ENCODE results near the gene ABCD4. TPM values are rescaled to one million over a fixed set of nuclear protein-coding genes. Genes with fewer than 3 reads are reported as not detected.

Gene ABCD4
- total and polyA plus RNA-seq, 7 experiments from 2014 or later: 26.1 to 109 (median 60.3) TPM

DNA sequence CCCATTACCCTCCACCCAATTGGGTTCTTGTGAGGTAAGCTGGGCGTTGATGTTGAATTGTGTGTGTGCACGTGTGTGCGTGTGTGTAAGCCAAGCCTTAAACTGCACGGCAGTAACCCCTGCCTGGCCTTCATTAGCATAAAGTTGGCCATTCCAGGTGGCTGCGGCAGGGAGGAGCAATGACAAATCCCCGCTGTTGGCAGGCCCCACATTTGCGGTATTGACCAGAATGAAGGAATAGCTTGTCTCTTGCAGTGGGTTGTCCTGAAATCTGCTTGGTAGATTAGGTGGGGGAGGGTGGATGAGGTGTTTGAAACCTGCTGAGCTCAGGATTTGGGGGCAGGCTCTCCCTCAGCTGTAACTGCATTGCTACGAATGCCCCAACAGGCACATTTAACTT is 56.2 kb downstream of the ABCD4 start:
- Mint-ChIP-seq H3K9me3 (peaks cover 0 to 3% (median 0%) of the 10 kb centered on the region in 11 donors), H3K4me1 (peaks cover 9 to 19% (median 13%) of the 10 kb centered on the region in 7 donors), H3K4me3 (no peak overlapping the region), H3K27me3 (peaks cover 57 to 80% (median 67%) of the 10 kb centered on the region in 5 donors), H3K27ac (no peak overlapping the region), H3K36me3 (no peaks in the 10 kb centered on the region)
- intact Hi-C loops (cut with micrococcal nuclease): no loop called here
- Histone ChIP-seq H3K4me1 (ENCODE audit: control insufficient read depth in 2 of 2, insufficient read depth in 2 of 2, low read length in 2 of 2) (peaks cover 0 to 4% of the 10 kb centered on the region in 2 donors), H3K27ac (ENCODE audit: low read depth, low read length) (no peak overlapping the region), H3K4me3 (ENCODE audit: low read length) (no peak overlapping the region), H3K9me3 (ENCODE audit: control insufficient read depth in 2 of 3, low read length in 3 of 3) (no peaks in the 10 kb centered on the region), H3K36me3 (ENCODE audit: control insufficient read depth in 2 of 3, insufficient read depth in 3 of 3, low read length in 3 of 3) (no peaks in the 10 kb centered on the region), H3K27me3 (ENCODE audit: control insufficient read depth in 2 of 2, insufficient read depth in 2 of 2, low read length in 2 of 2) (peaks cover 3 to 15% of the 10 kb centered on the region in 2 donors)
- DNase-seq (no peak), ATAC-seq (no peak)
- ChIA-PET POLR2A (no interaction called here), CTCF (no interaction called here)

DNA sequence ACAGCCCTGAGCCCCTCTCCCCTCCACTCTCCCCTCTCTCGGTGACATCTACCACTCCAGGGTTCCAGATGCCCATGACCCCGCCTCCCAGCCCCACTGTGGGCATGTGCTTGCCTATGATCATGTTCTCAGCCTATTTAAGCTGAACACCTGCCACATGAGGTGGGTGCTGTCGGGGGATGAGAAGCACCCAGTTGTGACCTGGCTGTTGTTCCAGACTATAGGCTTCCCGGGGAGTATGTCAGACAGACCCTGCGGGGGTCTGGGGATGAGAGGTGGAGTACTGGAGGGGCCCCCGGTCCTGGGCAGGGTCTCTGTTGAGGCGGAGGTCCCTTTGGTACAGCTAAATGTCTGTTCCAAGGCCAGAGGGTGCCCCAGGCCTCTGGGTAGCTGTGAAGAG is 57.4 kb downstream of the ABCD4 start:
- H3K4me1 ChIP-seq (ENCODE audit: control insufficient read depth in 2 of 2, insufficient read depth in 2 of 2, low read length in 2 of 2): peaks cover 2 to 16% of the 10 kb centered on the region in 2 donors
- POLR2A ChIA-PET: no interaction called here
- H3K4me1 Mint-ChIP-seq: peaks cover 9 to 25% (median 18%) of the 10 kb centered on the region in 7 donors
- H3K4me3 Mint-ChIP-seq: no peak overlapping the region
- CTCF ChIA-PET: interaction anchor here (0.6 kb wide), 1 partner anchor 9 kb away, joined by 3 read pairs; no protein-coding TSS in a partner anchor
- H3K4me3 ChIP-seq (ENCODE audit: low read length): no peak overlapping the region
- no peak for DNase-seq
- no peaks in the 10 kb centered on the region for H3K36me3 Mint-ChIP-seq
- peak overlapping the region in 1 of 9 donors; percentile 55 for H3K27ac Mint-ChIP-seq
- H3K27me3 Mint-ChIP-seq: peaks cover 64 to 87% (median 68%) of the 10 kb centered on the region in 5 donors
- ATAC-seq: no peak
- H3K9me3 ChIP-seq (ENCODE audit: control insufficient read depth in 2 of 3, low read length in 3 of 3): no peaks in the 10 kb centered on the region
- H3K36me3 ChIP-seq (ENCODE audit: control insufficient read depth in 2 of 3, insufficient read depth in 3 of 3, low read length in 3 of 3): no peaks in the 10 kb centered on the region
- intact Hi-C loops (cut with micrococcal nuclease): no loop called here
- no peak overlapping the region for H3K27ac ChIP-seq (ENCODE audit: low read depth, low read length)
- peaks cover 0 to 3% (median 0%) of the 10 kb centered on the region in 11 donors for H3K9me3 Mint-ChIP-seq
- peaks cover 7 to 26% of the 10 kb centered on the region in 2 donors for H3K27me3 ChIP-seq (ENCODE audit: control insufficient read depth in 2 of 2, insufficient read depth in 2 of 2, low read length in 2 of 2)

DNA sequence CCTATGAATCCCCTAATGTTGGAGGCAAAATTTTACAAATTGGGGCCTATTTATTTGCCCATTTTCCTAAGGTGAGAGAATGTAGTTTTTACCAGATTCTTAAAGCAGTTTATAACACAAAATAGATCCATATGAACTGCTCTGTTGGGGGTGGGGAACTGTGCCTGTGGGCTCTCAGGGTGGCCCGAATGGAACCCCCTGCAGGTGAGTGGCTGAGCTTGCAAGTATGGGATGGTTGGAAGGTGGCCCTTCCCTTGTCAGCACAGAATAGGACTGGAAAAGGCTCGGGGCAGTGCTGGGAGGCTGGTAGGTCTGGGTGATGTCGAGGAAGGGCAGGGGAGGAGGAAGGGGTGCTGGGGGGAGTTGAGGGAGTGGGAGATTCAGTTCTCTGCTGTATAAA is 58.6 kb downstream of the ABCD4 start:
- no peak for ATAC-seq
- Mint-ChIP-seq H3K9me3 (peaks cover 0 to 3% (median 0%) of the 10 kb centered on the region in 11 donors), H3K27ac (peak overlapping the region in 1 of 9 donors; percentile 19), H3K4me3 (no peak overlapping the region), H3K27me3 (peaks cover 62 to 89% (median 73%) of the 10 kb centered on the region in 5 donors), H3K4me1 (peaks cover 10 to 27% (median 21%) of the 10 kb centered on the region in 7 donors), H3K36me3 (no peaks in the 10 kb centered on the region)
- no peak overlapping the region for H3K27ac ChIP-seq (ENCODE audit: low read depth, low read length)
- peaks cover 7 to 28% of the 10 kb centered on the region in 2 donors for H3K27me3 ChIP-seq (ENCODE audit: control insufficient read depth in 2 of 2, insufficient read depth in 2 of 2, low read length in 2 of 2)
- H3K36me3 ChIP-seq (ENCODE audit: control insufficient read depth in 2 of 3, insufficient read depth in 3 of 3, low read length in 3 of 3): no peaks in the 10 kb centered on the region
- ChIA-PET POLR2A (no interaction called here), CTCF (no interaction called here)
- H3K4me3 ChIP-seq (ENCODE audit: low read length): no peak overlapping the region
- H3K9me3 ChIP-seq (ENCODE audit: control insufficient read depth in 2 of 3, low read length in 3 of 3): no peaks in the 10 kb centered on the region
- DNase-seq: no peak
- H3K4me1 ChIP-seq (ENCODE audit: control insufficient read depth in 2 of 2, insufficient read depth in 2 of 2, low read length in 2 of 2): peaks cover 3 to 18% of the 10 kb centered on the region in 2 donors
- intact Hi-C loops (cut with micrococcal nuclease): no loop called here

DNA sequence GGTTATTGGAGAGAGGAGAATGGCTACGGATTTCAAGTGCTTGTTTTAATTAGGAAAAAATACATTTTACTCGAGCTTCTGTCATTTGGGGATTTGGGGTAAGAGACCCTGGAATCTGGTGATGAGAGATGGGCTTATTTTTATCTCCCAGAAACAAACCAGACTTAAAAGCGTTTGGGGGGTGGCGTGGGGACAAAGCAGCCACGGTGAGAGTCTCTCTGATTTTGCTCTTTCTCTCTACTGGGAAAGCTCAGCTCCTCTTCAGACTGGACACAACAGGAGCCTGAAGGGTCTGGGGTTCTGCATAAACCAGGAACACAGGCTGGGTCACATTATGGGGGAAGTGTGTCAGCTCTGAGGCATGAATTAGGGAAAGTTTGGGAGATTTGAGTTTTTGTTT is 59.7 kb downstream of the ABCD4 start:
- Histone ChIP-seq H3K4me3 (ENCODE audit: low read length) (no peak overlapping the region), H3K27ac (ENCODE audit: low read depth, low read length) (no peak overlapping the region), H3K9me3 (ENCODE audit: control insufficient read depth in 2 of 3, low read length in 3 of 3) (no peaks in the 10 kb centered on the region), H3K36me3 (ENCODE audit: control insufficient read depth in 2 of 3, insufficient read depth in 3 of 3, low read length in 3 of 3) (no peaks in the 10 kb centered on the region), H3K4me1 (ENCODE audit: control insufficient read depth in 2 of 2, insufficient read depth in 2 of 2, low read length in 2 of 2) (peaks cover 3 to 18% of the 10 kb centered on the region in 2 donors), H3K27me3 (ENCODE audit: control insufficient read depth in 2 of 2, insufficient read depth in 2 of 2, low read length in 2 of 2) (peaks cover 8 to 28% of the 10 kb centered on the region in 2 donors)
- Mint-ChIP-seq H3K27ac (no peak overlapping the region), H3K9me3 (peaks cover 0 to 4% (median 0%) of the 10 kb centered on the region in 11 donors), H3K4me1 (peaks cover 12 to 27% (median 21%) of the 10 kb centered on the region in 7 donors), H3K27me3 (peaks cover 73 to 90% (median 84%) of the 10 kb centered on the region in 5 donors), H3K36me3 (no peaks in the 10 kb centered on the region), H3K4me3 (peak overlapping the region in 1 of 10 donors; percentile 5)
- ATAC-seq (no peak), DNase-seq (no peak)
- CTCF ChIA-PET: interaction anchor here (1.7 kb wide), 1 partner anchor 9 kb away, joined by 6 read pairs; no protein-coding TSS in a partner anchor
- POLR2A ChIA-PET: no interaction called here
- intact Hi-C loops (cut with micrococcal nuclease): no loop called here

- Mint-ChIP-seq H3K4me1 (peaks cover 12 to 27% (median 21%) of the 10 kb centered on the region in 7 donors), H3K27ac (no peak overlapping the region), H3K36me3 (no peaks in the 10 kb centered on the region), H3K4me3 (peak overlapping the region in 3 of 10 donors; percentile 52 to 78 (median 75)), H3K9me3 (peaks cover 0 to 4% (median 0%) of the 10 kb centered on the region in 11 donors), H3K27me3 (peaks cover 76 to 90% (median 87%) of the 10 kb centered on the region in 5 donors)
- CTCF ChIA-PET: interaction anchor here (1.7 kb wide), 1 partner anchor 9 kb away, joined by 6 read pairs; no protein-coding TSS in a partner anchor
- ATAC-seq: no peak
- Histone ChIP-seq H3K4me3 (ENCODE audit: low read length) (no peak overlapping the region), H3K9me3 (ENCODE audit: control insufficient read depth in 2 of 3, low read length in 3 of 3) (no peaks in the 10 kb centered on the region), H3K4me1 (ENCODE audit: control insufficient read depth in 2 of 2, insufficient read depth in 2 of 2, low read length in 2 of 2) (peaks cover 3 to 18% of the 10 kb centered on the region in 2 donors), H3K36me3 (ENCODE audit: control insufficient read depth in 2 of 3, insufficient read depth in 3 of 3, low read length in 3 of 3) (no peaks in the 10 kb centered on the region), H3K27me3 (ENCODE audit: control insufficient read depth in 2 of 2, insufficient read depth in 2 of 2, low read length in 2 of 2) (peaks cover 11 to 28% of the 10 kb centered on the region in 2 donors), H3K27ac (ENCODE audit: low read depth, low read length) (no peak overlapping the region)
- intact Hi-C loops (cut with micrococcal nuclease): no loop called here
- no peak for DNase-seq
- POLR2A ChIA-PET: no interaction called here
Measured at GRCh38 chr14:74242780-74243042, 60.0 kb downstream of the ABCD4 start.

GRCh38 chr14:74242021-74242779 is 60.5 kb downstream of the ABCD4 start:
- H3K9me3 ChIP-seq (ENCODE audit: control insufficient read depth in 2 of 3, low read length in 3 of 3): no peaks in the 10 kb centered on the region
- H3K27me3 ChIP-seq (ENCODE audit: control insufficient read depth in 2 of 2, insufficient read depth in 2 of 2, low read length in 2 of 2): peaks cover 11 to 28% of the 10 kb centered on the region in 2 donors
- no peaks in the 10 kb centered on the region for H3K36me3 Mint-ChIP-seq
- ChIA-PET POLR2A (no interaction called here), CTCF (interaction anchor here (1.7 kb wide), 1 partner anchor 10 kb away, joined by 6 read pairs; no protein-coding TSS in a partner anchor)
- peak overlapping the region in 9 of 10 donors; percentile 18 to 81 (median 70) for H3K4me3 Mint-ChIP-seq
- peaks cover 0 to 4% (median 0%) of the 10 kb centered on the region in 11 donors for H3K9me3 Mint-ChIP-seq
- H3K4me3 ChIP-seq (ENCODE audit: low read length): no peak overlapping the region
- no peaks in the 10 kb centered on the region for H3K36me3 ChIP-seq (ENCODE audit: control insufficient read depth in 2 of 3, insufficient read depth in 3 of 3, low read length in 3 of 3)
- ATAC-seq (no peak), DNase-seq (no peak)
- H3K27me3 Mint-ChIP-seq: peaks cover 79 to 92% (median 88%) of the 10 kb centered on the region in 5 donors
- no peak overlapping the region for H3K27ac ChIP-seq (ENCODE audit: low read depth, low read length)
- peaks cover 3 to 18% of the 10 kb centered on the region in 2 donors for H3K4me1 ChIP-seq (ENCODE audit: control insufficient read depth in 2 of 2, insufficient read depth in 2 of 2, low read length in 2 of 2)
- peak overlapping the region in 1 of 9 donors; percentile 65 for H3K27ac Mint-ChIP-seq
- intact Hi-C loops (cut with micrococcal nuclease): no loop called here
- peaks cover 12 to 27% (median 21%) of the 10 kb centered on the region in 7 donors for H3K4me1 Mint-ChIP-seq
